MM.1S (cell line): Measurements from ENCODE around the gene SEC61B.

Experiments used
- DNase-seq: peaks from one replicate; pipeline ENCODE4 v3.0.0-alpha.2; 2015
- H2AFZ ChIP-seq: fragments of 300-600 bp; sonication (generic); 2 replicates; pipeline ENCODE4 v1.6.0; 2016; ENCODE audit warnings: antibody characterized with exemption, low read length
- H3F3A ChIP-seq: fragments of 300-600 bp; sonication (generic); 2 replicates; pipeline ENCODE4 v1.6.1; 2016; ENCODE audit warnings: mild to moderate bottlenecking, antibody characterized with exemption, low read length, moderate library complexity, mixed read lengths; ENCODE audit not compliant: insufficient read depth
- H3K27ac ChIP-seq: fragments of 300-600 bp; sonication (generic); 2 replicates; pipeline ENCODE4 v1.5.1; 2016; ENCODE audit warnings: mild to moderate bottlenecking, low read length
- H3K27me3 ChIP-seq: fragments of 300-600 bp; sonication (generic); replicated peaks from 2 replicates; pipeline ENCODE4 v1.6.0; 2016; ENCODE audit warnings: low read length; ENCODE audit not compliant: insufficient read depth
- H3K36me3 ChIP-seq: fragments of 300-600 bp; sonication (generic); replicated peaks from 2 replicates; pipeline ENCODE4 v1.6.1; 2016; ENCODE audit warnings: mild to moderate bottlenecking, low read length, mixed read lengths; ENCODE audit not compliant: insufficient read depth
- H3K4me1 ChIP-seq: fragments of 300-600 bp; sonication (generic); 2 replicates; pipeline ENCODE4 v1.6.1; 2016; ENCODE audit warnings: low read length, mixed read lengths
- H3K4me2 ChIP-seq: fragments of 300-600 bp; sonication (generic); 2 replicates; pipeline ENCODE4 v1.6.0; 2016; ENCODE audit warnings: low read depth, low read length
- H3K4me3 ChIP-seq: fragments of 300-600 bp; sonication (generic); 2 replicates; pipeline ENCODE4 v1.5.1; 2016; ENCODE audit warnings: low read length, mixed read lengths
- H3K79me2 ChIP-seq: fragments of 300-600 bp; sonication (generic); 2 replicates; pipeline ENCODE4 v1.6.1; 2016; ENCODE audit warnings: mixed run types, low read length, mixed read lengths
- H3K9ac ChIP-seq: fragments of 300-600 bp; sonication (generic); 2 replicates; pipeline ENCODE4 v1.6.1; 2016; ENCODE audit warnings: low read length, mixed read lengths
- H3K9me2 ChIP-seq: fragments of 300-600 bp; sonication (generic); replicated peaks from 2 replicates; pipeline ENCODE4 v1.6.1; 2016; ENCODE audit warnings: mild to moderate bottlenecking, low read length, mixed read lengths; ENCODE audit not compliant: insufficient read depth
- H3K9me3 ChIP-seq: fragments of 300-600 bp; sonication (generic); replicated peaks from 2 replicates; pipeline ENCODE4 v1.6.1; 2016; ENCODE audit warnings: mild to moderate bottlenecking, low read length, mixed read lengths; ENCODE audit not compliant: insufficient read depth
- H4K20me1 ChIP-seq: fragments of 300-600 bp; sonication (generic); 2 replicates; pipeline ENCODE4 v1.6.1; 2016; ENCODE audit warnings: mild to moderate bottlenecking, low read length, moderate library complexity, mixed read lengths; ENCODE audit not compliant: insufficient read depth
- CTCF ChIP-seq: fragments of 300-600 bp; sonication (generic); IDR thresholded peaks from 2 replicates; pipeline ENCODE4 v1.5.1; 2016; ENCODE audit warnings: antibody characterized with exemption, low read length, mixed read lengths
- EZH2 ChIP-seq: fragments of 300-600 bp; sonication (generic); optimal IDR thresholded peaks from 2 replicates; pipeline ENCODE3; 2017; ENCODE audit warnings: low read depth, mild to moderate bottlenecking, antibody characterized with exemption, low read length, mixed read lengths
- EZH2phosphoT487 ChIP-seq: fragments of 300-600 bp; sonication (generic); IDR thresholded peaks from 2 replicates; pipeline ENCODE4 v1.6.1; 2018; ENCODE audit warnings: antibody characterized with exemption, low read length

Gene SEC61B

GRCh38 chr9:99216073-99216472 is 6.0 kb upstream of the SEC61B start:
- H3K4me1 ChIP-seq: peaks cover 7% of the 10 kb centered on the region; the same call in 1 of the 2 replicates
- peaks cover 8% of the 10 kb centered on the region; the same call in 1 of the 2 replicates for H3K36me3 ChIP-seq
- no peak overlapping the region for H3K9ac ChIP-seq
- H3K4me2 ChIP-seq: no peak overlapping the region
- no peaks in the 10 kb centered on the region for H3K27me3 ChIP-seq
- H3F3A ChIP-seq: no peaks in the 10 kb centered on the region
- H2AFZ ChIP-seq: no peak overlapping the region
- no peak for DNase-seq
- peaks cover 20% of the 10 kb centered on the region for H4K20me1 ChIP-seq
- no peak overlapping the region for H3K4me3 ChIP-seq
- H3K9me3 ChIP-seq: no peaks in the 10 kb centered on the region
- H3K9me2 ChIP-seq: no peaks in the 10 kb centered on the region
- TF ChIP-seq EZH2: no peak
- TF ChIP-seq EZH2phosphoT487: no peak
- no peak for TF ChIP-seq CTCF
- no peak overlapping the region for H3K27ac ChIP-seq
- peaks cover 60% of the 10 kb centered on the region for H3K79me2 ChIP-seq

DNA sequence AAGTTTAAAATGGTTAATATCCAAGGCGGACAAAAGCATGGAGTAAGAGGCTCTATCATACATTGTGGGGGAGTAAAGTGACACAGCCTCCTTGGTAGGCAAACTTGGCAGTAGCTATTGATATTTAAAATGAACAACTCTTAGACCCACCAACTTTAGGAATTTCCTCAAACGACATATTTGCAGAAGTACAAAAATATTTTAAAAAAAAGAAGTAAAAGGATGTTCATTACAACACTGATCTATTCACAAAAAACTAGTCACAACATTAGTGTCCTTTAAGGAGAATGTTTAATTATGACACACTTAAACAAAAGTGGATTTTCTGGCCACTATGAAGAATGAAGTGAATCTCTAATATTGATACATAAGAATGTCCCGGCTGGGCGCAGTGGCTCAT is 2.1 kb upstream of the SEC61B start:
- H3K9ac ChIP-seq: no peak overlapping the region
- H3K4me1 ChIP-seq: peaks cover 15% of the 10 kb centered on the region
- peaks cover 8% of the 10 kb centered on the region for H3K36me3 ChIP-seq
- no peaks in the 10 kb centered on the region for H3K27me3 ChIP-seq
- no peaks in the 10 kb centered on the region for H3K9me3 ChIP-seq
- H4K20me1 ChIP-seq: peaks cover 21% of the 10 kb centered on the region
- no peak overlapping the region for H3K27ac ChIP-seq
- H3K4me2 ChIP-seq: peak overlapping the region; percentile 47
- no peak overlapping the region for H2AFZ ChIP-seq
- TF ChIP-seq EZH2 (no peak), EZH2phosphoT487 (no peak), CTCF (no peak)
- H3F3A ChIP-seq: no peaks in the 10 kb centered on the region
- H3K79me2 ChIP-seq: peaks cover 98% of the 10 kb centered on the region
- H3K4me3 ChIP-seq: 0 out of 2 replicates have a peak overlapping the region, but pooled peaks have one; percentile 16
- H3K9me2 ChIP-seq: no peaks in the 10 kb centered on the region
- DNase-seq: no peak

GRCh38 chr9:99221266-99221620 is 839 bp upstream of the SEC61B start:
- peak overlapping the region; percentile 98 for H3K4me3 ChIP-seq
- H3K9ac ChIP-seq: peak overlapping the region; percentile 100
- H3K27ac ChIP-seq: peak overlapping the region; percentile 95
- H3K4me1 ChIP-seq: peaks cover 15% of the 10 kb centered on the region
- H3K4me2 ChIP-seq: peak overlapping the region; percentile 85
- no peaks in the 10 kb centered on the region for H3F3A ChIP-seq
- TF ChIP-seq EZH2phosphoT487 (no peak), CTCF (no peak), EZH2 (no peak)
- no peak for DNase-seq
- H3K79me2 ChIP-seq: peaks cover 99% of the 10 kb centered on the region
- H4K20me1 ChIP-seq: peaks cover 23% of the 10 kb centered on the region
- H3K36me3 ChIP-seq: peaks cover 8% of the 10 kb centered on the region
- no peaks in the 10 kb centered on the region for H3K9me2 ChIP-seq
- H2AFZ ChIP-seq: peak overlapping the region; percentile 71
- H3K9me3 ChIP-seq: no peaks in the 10 kb centered on the region
- no peaks in the 10 kb centered on the region for H3K27me3 ChIP-seq
